IPS-15b (cell line): ENCODE data around the gene RNF8.

Source experiments
- H3K27me3 ChIP-seq: one replicate; pipeline ENCODE4 v1.6.1; 2013; ENCODE audit warnings: low read length; ENCODE audit not compliant: control insufficient read depth, insufficient read depth
- H3K36me3 ChIP-seq: one replicate; pipeline ENCODE4 v1.6.1; 2013; ENCODE audit warnings: low read length; ENCODE audit not compliant: control insufficient read depth, insufficient read depth
- H3K4me1 ChIP-seq: one replicate; pipeline ENCODE4 v1.6.1; 2013; ENCODE audit warnings: mild to moderate bottlenecking, low read length; ENCODE audit not compliant: control insufficient read depth, insufficient read depth
- H3K4me3 ChIP-seq: one replicate; pipeline ENCODE4 v1.5.1; 2013; ENCODE audit warnings: low read depth, low read length
- H3K9ac ChIP-seq: one replicate; pipeline ENCODE4 v1.6.1; 2013; ENCODE audit warnings: low read depth, mild to moderate bottlenecking, low read length
- H3K9me3 ChIP-seq: one replicate; pipeline ENCODE4 v1.6.1; 2013; ENCODE audit warnings: mild to moderate bottlenecking, low read length; ENCODE audit not compliant: control insufficient read depth, insufficient read depth

Gene RNF8

DNA sequence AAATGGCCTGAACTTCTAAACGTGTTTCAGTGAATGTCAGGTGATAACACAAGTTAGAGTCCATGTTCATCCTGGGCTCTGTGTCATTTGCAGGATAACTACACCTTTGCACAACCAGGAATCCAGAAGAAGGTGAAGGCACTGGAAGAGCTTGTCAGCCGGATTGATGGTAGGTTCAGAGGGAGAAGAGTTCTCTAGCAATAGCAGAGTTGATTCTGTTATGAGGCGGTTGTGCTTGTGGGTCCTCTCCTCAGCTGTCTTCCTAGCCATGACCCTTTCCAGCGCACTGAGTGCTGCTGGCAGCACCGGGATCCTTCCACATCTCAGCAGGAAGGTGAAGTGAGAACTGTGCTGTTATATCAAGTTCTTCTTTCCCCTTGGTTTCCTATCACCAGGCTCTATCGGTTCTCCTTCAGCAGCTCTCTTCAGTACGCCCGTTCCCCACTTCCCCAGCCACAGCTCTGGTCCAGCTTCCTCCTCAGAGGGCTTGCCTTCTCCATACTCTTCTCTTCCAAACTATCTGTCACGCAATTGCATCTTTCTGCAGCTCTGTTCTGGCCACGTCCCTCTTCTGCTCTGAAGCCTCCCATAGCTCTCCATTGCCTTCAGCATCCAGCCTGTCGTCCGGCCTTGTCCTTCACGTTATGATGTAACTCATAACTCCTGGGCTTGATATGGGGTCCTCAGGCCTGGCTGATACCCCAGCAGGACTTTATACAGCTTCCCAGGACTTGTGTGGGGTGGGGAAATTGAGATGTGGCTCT, 39.9 kb upstream of the RNF8 start:
- Histone ChIP-seq H3K36me3 (peaks cover 44% of the 10 kb centered on the region), H3K4me3 (no peak overlapping the region), H3K27me3 (no peaks in the 10 kb centered on the region), H3K9me3 (no peaks in the 10 kb centered on the region), H3K9ac (no peak overlapping the region), H3K4me1 (no peaks in the 10 kb centered on the region)

DNA sequence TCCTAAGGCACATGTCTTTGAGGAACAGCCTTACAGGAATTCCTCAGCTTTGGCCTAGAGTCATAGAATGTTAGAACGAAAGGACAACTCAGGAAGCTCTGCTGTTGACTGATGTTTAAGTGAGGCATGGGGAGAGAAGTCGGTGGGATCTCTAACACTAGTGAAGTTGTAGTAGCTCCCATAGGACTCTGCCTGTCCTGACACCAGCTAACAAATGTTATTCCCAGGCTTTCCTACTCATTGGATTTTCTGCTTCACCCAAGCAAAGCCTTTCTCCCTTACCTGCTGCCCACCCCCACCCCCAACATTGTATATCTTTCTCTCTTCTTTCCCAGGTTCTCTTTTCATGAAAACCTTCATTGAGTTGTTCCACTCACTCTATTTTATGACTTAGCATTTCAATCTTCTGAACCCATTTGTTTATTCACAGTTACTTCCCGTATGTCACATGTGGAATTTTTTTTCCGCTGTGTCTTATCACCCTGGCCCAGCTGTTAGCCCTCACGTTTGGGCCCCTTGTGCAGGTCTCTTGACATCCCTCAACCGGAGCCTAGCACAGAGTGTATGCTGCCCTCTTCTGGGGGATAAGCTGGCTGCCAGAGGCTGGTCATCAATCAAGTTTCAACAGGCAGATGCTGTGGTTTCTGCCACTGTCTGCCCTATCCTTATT, 39.2 kb upstream of the RNF8 start:
- Histone ChIP-seq H3K4me1 (no peaks in the 10 kb centered on the region), H3K36me3 (peaks cover 45% of the 10 kb centered on the region)

DNA sequence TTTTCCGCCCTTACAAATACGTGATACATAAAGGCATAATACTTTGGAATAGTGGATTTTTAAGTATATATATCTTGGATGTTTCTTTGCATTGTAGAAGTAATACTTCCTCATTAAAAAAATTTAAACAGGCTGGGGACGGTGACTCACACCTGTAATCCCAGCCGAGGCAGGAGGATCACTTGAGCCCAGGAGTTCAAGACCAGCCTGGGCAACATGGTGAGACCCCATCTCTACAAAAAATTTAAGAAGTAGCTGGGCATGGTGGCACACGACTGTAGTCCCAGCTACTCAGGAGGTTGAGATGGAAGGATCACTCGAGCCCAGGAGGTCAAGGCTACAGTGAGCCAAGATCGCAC, 38.6 kb upstream of the RNF8 start:
- H3K4me3 ChIP-seq: no peak overlapping the region
- H3K27me3 ChIP-seq: no peaks in the 10 kb centered on the region
- no peaks in the 10 kb centered on the region for H3K4me1 ChIP-seq
- no peaks in the 10 kb centered on the region for H3K9me3 ChIP-seq
- peaks cover 50% of the 10 kb centered on the region for H3K36me3 ChIP-seq
- H3K9ac ChIP-seq: no peak overlapping the region

More for the DNA sequence above, 39.2 kb upstream of the RNF8 start:
- H3K27me3 ChIP-seq: no peaks in the 10 kb centered on the region
- no peaks in the 10 kb centered on the region for H3K9me3 ChIP-seq
- H3K9ac ChIP-seq: no peak overlapping the region
- H3K4me3 ChIP-seq: no peak overlapping the region

DNA sequence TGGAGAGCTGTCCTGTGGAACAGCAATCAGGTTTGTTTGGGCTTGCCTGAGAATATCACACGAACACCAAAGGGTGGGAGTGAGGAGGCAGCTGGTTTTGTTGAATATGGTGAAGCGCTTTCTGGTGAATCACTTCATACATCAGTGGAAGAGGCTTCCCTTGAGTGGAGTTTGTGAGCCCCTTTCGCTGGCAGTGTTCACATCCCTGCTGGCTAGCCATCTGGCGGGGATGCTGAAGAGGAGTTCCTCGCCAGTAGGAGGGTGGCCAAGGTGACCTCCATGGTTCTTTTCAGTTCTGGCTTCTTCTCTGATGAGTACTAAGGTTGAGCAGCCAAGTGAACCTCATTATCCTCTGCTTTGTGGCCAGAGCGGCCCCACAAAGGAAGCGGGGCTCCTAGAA, 37.7 kb upstream of the RNF8 start:
- peaks cover 50% of the 10 kb centered on the region for H3K36me3 ChIP-seq
- H3K9ac ChIP-seq: no peak overlapping the region
- H3K27me3 ChIP-seq: no peaks in the 10 kb centered on the region

DNA sequence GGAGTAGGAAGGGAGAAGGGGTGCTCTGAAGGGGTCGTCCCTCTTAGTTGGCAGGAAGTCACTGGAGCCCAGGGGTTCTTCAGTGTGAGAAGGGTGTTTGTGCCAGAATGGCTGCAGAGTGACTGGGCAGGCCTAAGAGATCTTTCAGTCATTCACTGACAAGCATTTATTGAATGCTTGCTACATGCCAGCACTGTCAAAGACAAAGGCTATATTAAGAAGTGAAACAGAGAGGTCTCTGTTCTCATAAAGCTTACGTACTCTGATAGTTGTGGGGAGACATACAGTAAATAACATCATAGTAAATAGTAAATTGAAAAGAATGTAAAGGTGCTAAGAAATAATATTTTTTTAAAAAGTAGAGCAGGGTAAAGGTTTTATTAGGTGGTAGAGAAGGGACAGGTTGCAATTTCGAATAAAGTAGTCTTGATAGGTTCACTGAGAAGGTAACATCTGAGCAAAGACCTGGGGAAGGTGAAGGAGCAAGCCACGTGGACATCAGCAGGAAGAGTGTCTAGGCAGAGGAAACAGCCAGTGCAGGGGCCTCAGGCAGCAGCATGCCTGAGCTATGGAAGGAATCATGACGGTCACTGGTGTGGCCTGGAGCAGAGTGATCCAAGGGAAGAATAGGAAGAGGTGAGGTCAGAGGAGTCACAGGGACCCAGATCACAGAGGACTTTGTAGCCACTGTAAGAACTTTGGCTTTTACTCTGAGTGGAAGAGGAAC, 36.3 kb upstream of the RNF8 start:
- H3K36me3 ChIP-seq: peaks cover 57% of the 10 kb centered on the region
- H3K9me3 ChIP-seq: no peaks in the 10 kb centered on the region
- H3K4me3 ChIP-seq: no peak overlapping the region
- H3K4me1 ChIP-seq: no peaks in the 10 kb centered on the region
- H3K27me3 ChIP-seq: no peaks in the 10 kb centered on the region
- no peak overlapping the region for H3K9ac ChIP-seq

More for the DNA sequence above, 37.7 kb upstream of the RNF8 start:
- Histone ChIP-seq H3K4me3 (no peak overlapping the region), H3K4me1 (no peaks in the 10 kb centered on the region), H3K9me3 (no peaks in the 10 kb centered on the region)

DNA sequence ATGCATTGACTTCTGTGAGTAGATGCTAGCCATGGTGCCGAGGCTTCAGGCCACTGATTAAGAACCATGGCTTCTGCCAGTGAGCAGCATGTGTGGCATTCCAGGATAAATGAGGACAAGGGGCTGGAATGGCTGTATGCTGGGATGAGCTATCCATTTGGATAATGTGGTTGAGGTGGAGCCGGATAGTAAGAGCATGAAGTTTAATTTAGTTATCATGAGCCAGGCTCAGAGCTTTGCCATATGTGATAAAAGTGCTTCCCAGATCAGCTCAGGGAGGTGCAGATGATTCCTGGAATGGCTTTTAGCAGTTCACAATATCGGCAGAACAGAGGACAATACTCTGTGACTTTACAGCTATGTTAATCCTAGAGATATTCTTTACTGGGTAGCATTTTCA, 34.6 kb upstream of the RNF8 start:
- H3K4me1 ChIP-seq: no peaks in the 10 kb centered on the region
- no peaks in the 10 kb centered on the region for H3K9me3 ChIP-seq
- H3K4me3 ChIP-seq: no peak overlapping the region
- H3K9ac ChIP-seq: no peak overlapping the region
- no peaks in the 10 kb centered on the region for H3K27me3 ChIP-seq
- peaks cover 47% of the 10 kb centered on the region for H3K36me3 ChIP-seq

DNA sequence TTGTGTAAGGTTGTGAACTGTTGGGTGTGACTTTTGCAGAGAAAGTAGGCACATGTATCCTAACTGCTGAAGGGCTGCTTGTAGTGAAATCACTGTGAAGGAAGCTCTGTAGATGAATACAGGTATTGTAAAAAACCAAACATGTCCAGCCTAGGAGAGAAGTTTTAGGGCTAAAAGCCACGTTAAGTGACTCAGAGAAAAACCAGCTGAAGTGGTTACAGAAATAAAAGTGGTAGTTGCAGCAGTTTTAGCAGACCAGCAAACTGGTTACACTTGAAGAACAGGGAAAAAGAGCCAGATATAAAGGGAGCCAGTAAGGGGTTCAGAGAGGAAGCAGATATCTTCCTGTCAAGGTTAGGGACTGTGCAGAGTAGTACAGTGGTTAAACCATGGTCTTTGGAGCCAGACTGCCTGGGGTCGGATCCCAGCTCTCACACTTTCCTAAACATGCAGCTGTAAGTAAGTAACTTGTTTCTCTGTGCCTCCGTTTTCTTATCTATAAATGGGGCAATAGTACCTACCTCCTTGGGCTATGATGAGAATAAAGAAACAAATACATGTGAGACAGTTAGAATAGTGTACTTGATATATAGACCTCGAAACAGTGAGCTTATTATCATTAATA, 33.8 kb upstream of the RNF8 start:
- Histone ChIP-seq H3K27me3 (no peaks in the 10 kb centered on the region), H3K4me1 (no peaks in the 10 kb centered on the region), H3K36me3 (peaks cover 45% of the 10 kb centered on the region), H3K9ac (no peak overlapping the region), H3K9me3 (no peaks in the 10 kb centered on the region), H3K4me3 (no peak overlapping the region)

DNA sequence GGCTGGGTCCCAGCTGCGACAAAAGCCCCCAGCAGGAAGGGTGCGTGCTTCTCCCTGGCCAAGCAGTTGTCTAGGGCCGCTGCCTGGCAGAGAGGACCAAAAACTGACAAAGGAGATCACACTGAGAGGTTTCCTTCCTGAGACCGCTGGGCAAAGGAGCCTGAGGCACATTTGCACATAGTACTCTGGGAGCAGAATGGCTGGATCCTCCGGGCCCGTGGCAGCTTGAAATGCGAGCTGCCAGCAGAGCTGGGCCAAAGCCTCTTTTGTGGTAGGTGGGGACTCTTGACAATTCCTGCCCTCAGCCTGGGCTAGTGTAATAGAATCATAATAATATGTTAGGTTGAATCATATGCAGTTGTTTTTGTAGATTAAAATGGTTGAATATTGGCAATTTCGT, 33.1 kb upstream of the RNF8 start:
- no peaks in the 10 kb centered on the region for H3K4me1 ChIP-seq
- H3K9ac ChIP-seq: no peak overlapping the region
- no peaks in the 10 kb centered on the region for H3K9me3 ChIP-seq
- peaks cover 42% of the 10 kb centered on the region for H3K36me3 ChIP-seq
- no peaks in the 10 kb centered on the region for H3K27me3 ChIP-seq
- H3K4me3 ChIP-seq: no peak overlapping the region

DNA sequence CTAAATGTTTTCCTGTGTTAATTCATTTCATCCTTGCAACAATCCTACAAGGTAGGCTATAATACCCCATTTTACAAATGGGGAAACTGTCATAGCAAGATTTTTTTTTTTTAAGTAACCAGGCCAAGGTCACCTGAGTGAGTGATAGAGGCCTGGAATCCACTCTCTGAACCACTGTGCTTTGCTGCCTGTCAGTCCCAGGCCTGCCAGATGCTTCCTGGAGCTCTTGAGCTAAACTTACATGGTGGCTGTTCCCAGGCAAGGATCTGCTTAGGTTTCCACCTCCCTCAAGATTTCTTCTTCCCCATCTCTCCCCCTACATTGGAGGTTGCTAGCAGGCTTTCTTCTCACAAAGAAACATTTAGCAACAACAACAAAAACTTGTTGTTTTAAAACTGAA, 32.7 kb upstream of the RNF8 start:
- no peak overlapping the region for H3K9ac ChIP-seq
- no peaks in the 10 kb centered on the region for H3K9me3 ChIP-seq
- H3K27me3 ChIP-seq: no peaks in the 10 kb centered on the region
- H3K4me3 ChIP-seq: no peak overlapping the region
- H3K36me3 ChIP-seq: peaks cover 37% of the 10 kb centered on the region
- no peaks in the 10 kb centered on the region for H3K4me1 ChIP-seq

DNA sequence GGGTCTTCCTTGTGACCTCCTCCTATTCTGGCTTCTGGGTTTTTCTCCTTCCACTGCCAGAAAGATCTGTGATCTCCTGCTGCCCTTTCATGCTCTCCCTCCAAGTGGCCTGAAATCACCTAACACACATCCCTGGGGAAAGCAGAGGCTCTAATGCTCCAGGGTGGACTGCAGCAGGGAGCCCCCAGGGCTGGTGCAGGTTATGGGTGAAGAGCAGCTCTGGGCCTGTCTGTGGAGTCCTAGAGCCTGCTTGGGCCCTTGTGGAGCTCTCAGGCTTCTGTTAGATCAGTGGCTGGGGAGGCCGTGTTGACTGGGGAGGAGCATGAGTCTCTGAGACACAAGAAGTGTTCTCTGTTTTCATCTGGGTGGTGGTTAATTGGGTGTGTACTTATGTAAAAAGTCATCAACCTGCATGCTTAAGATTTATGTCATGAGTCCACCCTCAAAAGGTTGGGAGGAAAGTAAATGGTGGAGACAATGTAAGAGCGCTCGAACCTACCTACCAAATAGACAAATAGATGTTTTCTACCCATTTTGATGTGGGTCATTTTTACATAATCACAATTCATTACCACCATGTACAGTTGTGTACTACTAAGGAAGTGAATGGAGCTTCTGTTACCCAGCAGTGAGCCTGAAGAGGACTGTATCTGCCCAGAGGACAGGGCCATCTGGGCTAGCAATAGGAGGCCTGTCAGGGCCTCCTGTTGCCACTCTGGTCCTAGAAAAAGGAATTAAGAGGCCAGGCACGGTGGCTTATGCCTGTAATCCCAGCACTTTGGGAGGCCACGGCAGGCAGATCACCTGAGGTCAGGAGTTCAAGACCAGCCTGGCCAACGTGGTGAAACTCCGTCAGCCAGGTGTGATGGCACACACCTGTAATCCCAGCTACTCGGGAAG, 32.0 kb upstream of the RNF8 start:
- peaks cover 30% of the 10 kb centered on the region for H3K36me3 ChIP-seq
- H3K4me1 ChIP-seq: no peaks in the 10 kb centered on the region
- no peak overlapping the region for H3K9ac ChIP-seq
- H3K9me3 ChIP-seq: no peaks in the 10 kb centered on the region
- no peak overlapping the region for H3K4me3 ChIP-seq
- no peaks in the 10 kb centered on the region for H3K27me3 ChIP-seq

DNA sequence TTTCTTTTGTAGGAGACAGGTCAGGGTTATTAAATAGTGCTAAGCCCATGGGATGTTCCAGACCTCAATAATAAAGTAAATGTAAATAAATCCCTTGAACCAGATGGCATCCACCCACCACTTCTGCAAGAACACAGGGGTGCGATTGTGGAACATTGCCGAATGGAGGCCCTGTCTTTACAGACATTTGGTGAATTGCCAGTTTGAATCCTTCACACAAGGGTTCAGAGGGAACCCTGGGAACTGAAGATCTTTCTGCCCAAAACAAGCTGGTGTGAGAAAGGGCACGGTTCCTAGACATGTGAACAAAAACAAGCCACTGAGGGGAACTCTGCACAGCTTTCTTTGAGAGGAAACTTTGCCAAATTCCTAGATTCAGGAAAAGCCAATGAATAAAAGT, 30.2 kb upstream of the RNF8 start:
- peaks cover 16% of the 10 kb centered on the region for H3K36me3 ChIP-seq
- H3K9ac ChIP-seq: no peak overlapping the region
- H3K4me3 ChIP-seq: no peak overlapping the region
- H3K27me3 ChIP-seq: no peaks in the 10 kb centered on the region
- no peaks in the 10 kb centered on the region for H3K4me1 ChIP-seq
- no peaks in the 10 kb centered on the region for H3K9me3 ChIP-seq
